ENCODE results near the gene FAM89A. TPM values are rescaled to one million over a fixed set of nuclear protein-coding genes. Genes with fewer than 3 reads are reported as not detected.

Gene FAM89A
- total and polyA plus RNA-seq, 2 of the 13 experiments (the other 11 are each of a cell fraction or from before 2014, with no cell fraction given) = 0.35 to 0.44 TPM

- TF ChIP-seq PBX2 (CRISPR knock-in tag; IDR thresholded peaks at IDR 0.05) (no peak), RAD51 (IDR thresholded peaks at IDR 0.05; ENCODE audit: borderline replicate concordance) (no peak), ZNF225 (CRISPR knock-in tag; IDR thresholded peaks at IDR 0.05) (no peak), ZNF660 (CRISPR knock-in tag; IDR thresholded peaks at IDR 0.05; ENCODE audit: borderline replicate concordance, low read depth) (no peak), RBAK (CRISPR knock-in tag; IDR thresholded peaks at IDR 0.05) (no peak), SCMH1 (CRISPR knock-in tag; IDR thresholded peaks at IDR 0.05; ENCODE audit: borderline replicate concordance) (no peak), SIN3A (IDR thresholded peaks at IDR 0.05; ENCODE audit: borderline replicate concordance, low read depth, low read length) (no peak), ZFP36 (IDR thresholded peaks at IDR 0.05; ENCODE audit: borderline replicate concordance, low read depth, low read length, partially characterized antibody) (no peak), ZNF564 (CRISPR knock-in tag; IDR thresholded peaks at IDR 0.05) (peak; percentile 83; the same call in 1 of the 2 replicates), SNRNP70 (IDR thresholded peaks at IDR 0.05; ENCODE audit: low read depth, low read length) (no peak), AGO1 (IDR thresholded peaks at IDR 0.05; ENCODE audit: low read depth, low read length, poor library complexity, severe bottlenecking) (peak; percentile 28)
- TF ChIP-seq, protein P1, sequence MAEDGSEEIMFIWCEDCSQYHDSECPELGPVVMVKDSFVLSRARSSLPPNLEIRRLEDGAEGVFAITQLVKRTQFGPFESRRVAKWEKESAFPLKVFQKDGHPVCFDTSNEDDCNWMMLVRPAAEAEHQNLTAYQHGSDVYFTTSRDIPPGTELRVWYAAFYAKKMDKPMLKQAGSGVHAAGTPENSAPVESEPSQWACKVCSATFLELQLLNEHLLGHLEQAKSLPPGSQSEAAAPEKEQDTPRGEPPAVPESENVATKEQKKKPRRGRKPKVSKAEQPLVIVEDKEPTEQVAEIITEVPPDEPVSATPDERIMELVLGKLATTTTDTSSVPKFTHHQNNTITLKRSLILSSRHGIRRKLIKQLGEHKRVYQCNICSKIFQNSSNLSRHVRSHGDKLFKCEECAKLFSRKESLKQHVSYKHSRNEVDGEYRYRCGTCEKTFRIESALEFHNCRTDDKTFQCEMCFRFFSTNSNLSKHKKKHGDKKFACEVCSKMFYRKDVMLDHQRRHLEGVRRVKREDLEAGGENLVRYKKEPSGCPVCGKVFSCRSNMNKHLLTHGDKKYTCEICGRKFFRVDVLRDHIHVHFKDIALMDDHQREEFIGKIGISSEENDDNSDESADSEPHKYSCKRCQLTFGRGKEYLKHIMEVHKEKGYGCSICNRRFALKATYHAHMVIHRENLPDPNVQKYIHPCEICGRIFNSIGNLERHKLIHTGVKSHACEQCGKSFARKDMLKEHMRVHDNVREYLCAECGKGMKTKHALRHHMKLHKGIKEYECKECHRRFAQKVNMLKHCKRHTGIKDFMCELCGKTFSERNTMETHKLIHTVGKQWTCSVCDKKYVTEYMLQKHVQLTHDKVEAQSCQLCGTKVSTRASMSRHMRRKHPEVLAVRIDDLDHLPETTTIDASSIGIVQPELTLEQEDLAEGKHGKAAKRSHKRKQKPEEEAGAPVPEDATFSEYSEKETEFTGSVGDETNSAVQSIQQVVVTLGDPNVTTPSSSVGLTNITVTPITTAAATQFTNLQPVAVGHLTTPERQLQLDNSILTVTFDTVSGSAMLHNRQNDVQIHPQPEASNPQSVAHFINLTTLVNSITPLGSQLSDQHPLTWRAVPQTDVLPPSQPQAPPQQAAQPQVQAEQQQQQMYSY (CRISPR knock-in tag; IDR thresholded peaks at IDR 0.05) = peak; percentile 78
- TF ChIP-seq, protein P2, sequence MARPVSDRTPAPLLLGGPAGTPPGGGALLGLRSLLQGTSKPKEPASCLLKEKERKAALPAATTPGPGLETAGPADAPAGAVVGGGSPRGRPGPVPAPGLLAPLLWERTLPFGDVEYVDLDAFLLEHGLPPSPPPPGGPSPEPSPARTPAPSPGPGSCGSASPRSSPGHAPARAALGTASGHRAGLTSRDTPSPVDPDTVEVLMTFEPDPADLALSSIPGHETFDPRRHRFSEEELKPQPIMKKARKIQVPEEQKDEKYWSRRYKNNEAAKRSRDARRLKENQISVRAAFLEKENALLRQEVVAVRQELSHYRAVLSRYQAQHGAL (CRISPR knock-in tag; IDR thresholded peaks at IDR 0.05; ENCODE audit: not compliant biosample characterization) = no peak
- TF ChIP-seq, protein P3, sequence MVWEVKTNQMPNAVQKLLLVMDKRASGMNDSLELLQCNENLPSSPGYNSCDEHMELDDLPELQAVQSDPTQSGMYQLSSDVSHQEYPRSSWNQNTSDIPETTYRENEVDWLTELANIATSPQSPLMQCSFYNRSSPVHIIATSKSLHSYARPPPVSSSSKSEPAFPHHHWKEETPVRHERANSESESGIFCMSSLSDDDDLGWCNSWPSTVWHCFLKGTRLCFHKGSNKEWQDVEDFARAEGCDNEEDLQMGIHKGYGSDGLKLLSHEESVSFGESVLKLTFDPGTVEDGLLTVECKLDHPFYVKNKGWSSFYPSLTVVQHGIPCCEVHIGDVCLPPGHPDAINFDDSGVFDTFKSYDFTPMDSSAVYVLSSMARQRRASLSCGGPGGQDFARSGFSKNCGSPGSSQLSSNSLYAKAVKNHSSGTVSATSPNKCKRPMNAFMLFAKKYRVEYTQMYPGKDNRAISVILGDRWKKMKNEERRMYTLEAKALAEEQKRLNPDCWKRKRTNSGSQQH (CRISPR knock-in tag; IDR thresholded peaks at IDR 0.05; ENCODE audit: low read depth) = peak; percentile 52
Observed at GRCh38 chr1:230978491-230979388, 61.3 kb downstream of the FAM89A start, which contains the start of the genes ARV1 and TTC13 (continued).

Data from HepG2 (cell line).